GM12891 (cell line): ENCODE measurements around the gene GNAQ.

Source experiments
- PAX5 ChIP-seq: IDR thresholded peaks from 2 replicates; pipeline ENCODE4 v1.6.1; 2011; ENCODE audit warnings: low read length, moderate library complexity, mild to moderate bottlenecking; ENCODE audit not compliant: insufficient read depth, severe bottlenecking
- POLR2A ChIP-seq: IDR thresholded peaks from 2 replicates; pipeline ENCODE4 v1.6.1; 2011; ENCODE audit warnings: low read depth, low read length, control low read depth
- POLR2AphosphoS5 ChIP-seq: IDR thresholded peaks from 2 replicates; pipeline ENCODE4 v1.6.1; 2011; ENCODE audit warnings: low read depth, low read length, control low read depth
- TAF1 ChIP-seq: IDR thresholded peaks from 2 replicates; pipeline ENCODE4 v1.6.1; 2011; ENCODE audit warnings: low read depth, low read length, control low read depth

DNA sequence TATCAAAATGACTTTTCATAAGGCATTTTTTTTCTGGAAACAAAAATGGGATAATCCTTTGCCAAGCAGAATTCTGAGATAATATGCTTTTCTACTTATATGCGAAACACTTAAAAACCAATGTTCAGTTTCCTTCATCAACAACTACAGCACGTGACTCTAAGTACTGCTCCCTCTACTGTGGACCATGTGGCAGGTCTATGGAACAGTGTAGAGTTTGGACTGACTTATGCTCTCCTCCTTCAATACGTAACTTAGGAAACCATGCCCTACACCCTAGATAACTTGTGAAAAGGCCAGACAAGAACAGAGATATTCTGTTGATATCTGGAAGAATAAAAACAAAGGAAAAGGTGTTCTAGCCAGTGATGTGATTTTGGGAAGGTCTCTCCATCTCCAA is 272.2 kb downstream of the GNAQ start:
- TF ChIP-seq POLR2A (no peak), TAF1 (no peak), POLR2AphosphoS5 (no peak), PAX5 (no peak)
